Stimulated activated CD8-positive, alpha-beta memory T cell treated with anti-CD3 and anti-CD28 coated beads, Interleukin-12 subunit alpha, Interleukin-12 subunit beta, amount 100 ng/mL, for 1 hour (primary cell): ENCODE results near the gene ANKMY2.

Experiments
- DNase-seq: peaks from one replicate; pipeline ENCODE4 v3.0.0-alpha.2; 2020; ENCODE audit warnings: low read depth

ANKMY2 gene

GRCh38 chr7:16579216-16579615 lies 66.3 kb downstream of the ANKMY2 start:
- no peak for DNase-seq

GRCh38 chr7:16571941-16572340 lies 73.6 kb downstream of the ANKMY2 start:
- no peak for DNase-seq

- no peak for DNase-seq
Observed at GRCh38 chr7:16564909-16565426, 80.6 kb downstream of the ANKMY2 start.

- no peak for DNase-seq
Observed at GRCh38 chr7:16564023-16564380, 81.6 kb downstream of the ANKMY2 start.

- no peak for DNase-seq
Observed at GRCh38 chr7:16563281-16564022, 82.1 kb downstream of the ANKMY2 start.

GRCh38 chr7:16562456-16563220 lies 82.9 kb downstream of the ANKMY2 start:
- DNase-seq: no peak

GRCh38 chr7:16561943-16562342 lies 83.6 kb downstream of the ANKMY2 start:
- DNase-seq: no peak

- DNase-seq: no peak
Observed at GRCh38 chr7:16559497-16560179, 85.9 kb downstream of the ANKMY2 start.

GRCh38 chr7:16558761-16559302 lies 86.7 kb downstream of the ANKMY2 start:
- no peak for DNase-seq

- DNase-seq: no peak
Observed at GRCh38 chr7:16556359-16556758, 89.2 kb downstream of the ANKMY2 start.

- no peak for DNase-seq
Observed at GRCh38 chr7:16554518-16555236, 90.9 kb downstream of the ANKMY2 start.

GRCh38 chr7:16550671-16551070 lies 94.9 kb downstream of the ANKMY2 start:
- no peak for DNase-seq
